Neural cell (in vitro differentiated cells): Measurements from ENCODE around the gene PKDCC. TPM values are rescaled to one million over a fixed set of nuclear protein-coding genes. Genes with fewer than 3 reads are reported as not detected.

ENCODE experiments used
- H2AFZ ChIP-seq: fragments of 200-600, 300-800 bp; sonication (generic), shearing (Covaris generic); 2 replicates; pipeline ENCODE4 v1.6.0; 2014; ENCODE audit warnings: low read depth, mild to moderate bottlenecking, antibody characterized with exemption, low read length, moderate library complexity
- H3F3A ChIP-seq: fragments of 200-600 bp; shearing (Covaris generic); 2 replicates; pipeline ENCODE4 v1.6.1; 2016; ENCODE audit warnings: mild to moderate bottlenecking, moderate library complexity, mixed read lengths, antibody characterized with exemption, low read length; ENCODE audit not compliant: insufficient read depth, poor library complexity, severe bottlenecking
- H3K27ac ChIP-seq: fragments of 200-600, 300-800 bp; sonication (generic), shearing (Covaris generic); 2 replicates; pipeline ENCODE4 v1.5.1; 2014; ENCODE audit warnings: mild to moderate bottlenecking, low read length, moderate library complexity
- H3K27me3 ChIP-seq: fragments of 300-800, 200-600 bp; sonication (generic), shearing (Covaris generic); 2 replicates; pipeline ENCODE4 v1.6.0; 2014; ENCODE audit warnings: mild to moderate bottlenecking, low read depth, low read length, moderate library complexity; ENCODE audit not compliant: insufficient read depth
- H3K36me3 ChIP-seq: fragments of 300-800, 200-600 bp; sonication (generic), shearing (Covaris generic); 2 replicates; pipeline ENCODE4 v1.5.1; 2014; ENCODE audit warnings: mild to moderate bottlenecking, antibody characterized with exemption, low read length, moderate library complexity; ENCODE audit not compliant: insufficient read depth
- H3K4me2 ChIP-seq: fragments of 300-800, 200-600 bp; sonication (generic), shearing (Covaris generic); 2 replicates; pipeline ENCODE4 v1.6.0; 2014; ENCODE audit warnings: mild to moderate bottlenecking, low read length
- H3K4me3 ChIP-seq: fragments of 300-800, 200-600 bp; sonication (generic), shearing (Covaris generic); 2 replicates; pipeline ENCODE4 v1.5.1; 2014; ENCODE audit warnings: mild to moderate bottlenecking, low read length, moderate library complexity
- H3K79me2 ChIP-seq: fragments of 200-600 bp; shearing (Covaris generic); replicated peaks from 2 replicates; pipeline ENCODE4 v1.6.0; 2014; ENCODE audit warnings: mild to moderate bottlenecking, low read length, moderate library complexity; ENCODE audit not compliant: insufficient read depth
- H3K9ac ChIP-seq: fragments of 300-800, 200-600 bp; sonication (generic), shearing (Covaris generic); 2 replicates; pipeline ENCODE4 v1.6.1; 2016; ENCODE audit warnings: mild to moderate bottlenecking, low read length, mixed read lengths
- H3K9me2 ChIP-seq: fragments of 200-600 bp; shearing (Covaris generic); 2 replicates; pipeline ENCODE4 v1.6.1; 2016; ENCODE audit warnings: mild to moderate bottlenecking, low read length, mixed read lengths; ENCODE audit not compliant: insufficient read depth
- H3K9me3 ChIP-seq: fragments of 200-600, 300-800 bp; sonication (generic), shearing (Covaris generic); 2 replicates; pipeline ENCODE4 v1.6.1; 2016; ENCODE audit warnings: mild to moderate bottlenecking, mixed run types, low read length, moderate library complexity, mixed read lengths
- H4K20me1 ChIP-seq: fragments of 200-600 bp; shearing (Covaris generic); 2 replicates; pipeline ENCODE4 v1.6.1; 2016; ENCODE audit warnings: mild to moderate bottlenecking, mixed run types; ENCODE audit not compliant: insufficient read depth
- CTCF ChIP-seq: fragments of 450-650 bp; IDR thresholded peaks from 2 replicates; pipeline ENCODE4 v1.5.1; 2014; ENCODE audit warnings: antibody characterized with exemption, mild to moderate bottlenecking, moderate library complexity; ENCODE audit not compliant: poor library complexity, severe bottlenecking
- EP300 ChIP-seq: fragments of 450-650 bp; conservative IDR thresholded peaks from 2 replicates; pipeline ENCODE4 v1.6.1; 2014; ENCODE audit warnings: antibody characterized with exemption, mild to moderate bottlenecking, moderate library complexity; ENCODE audit not compliant: poor library complexity, severe bottlenecking
- EZH2 ChIP-seq: fragments of 200-600, 300-800 bp; shearing (Covaris generic), sonication (generic); IDR thresholded peaks from 2 replicates; pipeline ENCODE4 v1.6.1; 2014; ENCODE audit warnings: antibody characterized with exemption, low read length, borderline replicate concordance, mild to moderate bottlenecking; ENCODE audit not compliant: insufficient read depth, poor library complexity, severe bottlenecking
- MXI1 ChIP-seq: fragments of 450-650 bp; conservative IDR thresholded peaks from 2 replicates; pipeline ENCODE4 v1.6.1; 2014; ENCODE audit warnings: antibody characterized with exemption, mild to moderate bottlenecking; ENCODE audit not compliant: poor library complexity, severe bottlenecking
- POLR2AphosphoS5 ChIP-seq: IDR thresholded peaks from 2 replicates; pipeline ENCODE4 v1.6.1; 2012
- RAD21 ChIP-seq: fragments of 450-650 bp; conservative IDR thresholded peaks from 2 replicates; pipeline ENCODE4 v1.6.1; 2014; ENCODE audit warnings: antibody characterized with exemption, mild to moderate bottlenecking, moderate library complexity
- REST ChIP-seq: IDR thresholded peaks from 2 replicates; pipeline ENCODE4 v1.6.1; 2012; ENCODE audit warnings: borderline replicate concordance
- SMC3 ChIP-seq: fragments of 450-650 bp; conservative IDR thresholded peaks from 2 replicates; pipeline ENCODE4 v1.6.1; 2014; ENCODE audit warnings: antibody characterized with exemption, mild to moderate bottlenecking, moderate library complexity; ENCODE audit not compliant: poor library complexity
- TAF1 ChIP-seq: IDR thresholded peaks from 2 replicates; pipeline ENCODE4 v1.6.1; 2012; ENCODE audit warnings: low read depth
- polyA plus RNA-seq: library from polyadenylated mRNA; depleted of rRNA; stranded (reverse); fragments of >200 nt; gene quantifications from 2 replicates; pipeline ENCODE4 v1.2.3, GENCODE V29; 2014

Gene PKDCC
- polyA plus RNA-seq, 1 donor from 2014 or later, result 37.4 TPM

- Histone ChIP-seq H4K20me1 (no peaks in the 10 kb centered on the region), H3K9me3 (no peaks in the 10 kb centered on the region), H3K79me2 (no peaks in the 10 kb centered on the region), H3F3A (no peaks in the 10 kb centered on the region), H3K4me2 (no peak overlapping the region), H3K4me3 (no peak overlapping the region), H3K36me3 (no peaks in the 10 kb centered on the region), H3K27me3 (no peaks in the 10 kb centered on the region), H3K9me2 (no peaks in the 10 kb centered on the region), H2AFZ (no peak overlapping the region), H3K9ac (no peak overlapping the region), H3K27ac (no peak overlapping the region)
- TF ChIP-seq SMC3 (no peak), REST (no peak), CTCF (no peak), MXI1 (no peak), RAD21 (no peak), TAF1 (no peak), POLR2AphosphoS5 (no peak)
Observed at GRCh38 chr2:42029171-42029570, 18.6 kb upstream of the PKDCC start.

GRCh38 chr2:42029639-42030199 lies 18.1 kb upstream of the PKDCC start:
- no peak overlapping the region for H3K4me2 ChIP-seq
- TF ChIP-seq CTCF (no peak), REST (no peak), RAD21 (no peak), MXI1 (no peak), SMC3 (no peak), POLR2AphosphoS5 (no peak), EP300 (no peak), EZH2 (no peak), TAF1 (no peak)
- H3F3A ChIP-seq, result no peaks in the 10 kb centered on the region
- H2AFZ ChIP-seq, result no peak overlapping the region
- no peak overlapping the region for H3K4me3 ChIP-seq
- H3K9me3 ChIP-seq, result no peaks in the 10 kb centered on the region
- no peaks in the 10 kb centered on the region for H3K27me3 ChIP-seq
- no peak overlapping the region for H3K9ac ChIP-seq
- H3K27ac ChIP-seq, result no peak overlapping the region
- H3K79me2 ChIP-seq, result no peaks in the 10 kb centered on the region
- no peaks in the 10 kb centered on the region for H3K9me2 ChIP-seq
- H3K36me3 ChIP-seq, result no peaks in the 10 kb centered on the region
- no peaks in the 10 kb centered on the region for H4K20me1 ChIP-seq
